ENCODE results near the gene CPZ.

- no peak for TF ChIP-seq SIN3A (IDR thresholded peaks at IDR 0.05; ENCODE audit: borderline replicate concordance, insufficient read depth, low read length)
- TF ChIP-seq REST (IDR thresholded peaks at IDR 0.05; ENCODE audit: insufficient read depth in 1 of 2, low read depth in 2 of 2, low read length in 2 of 2) = no peak
- TF ChIP-seq POLR2AphosphoS5 (IDR thresholded peaks at IDR 0.05; ENCODE audit: low read depth, low read length) = no peak
- TF ChIP-seq TAF1 (IDR thresholded peaks at IDR 0.05; ENCODE audit: borderline replicate concordance, insufficient read depth, low read length) = no peak
Measured at GRCh38 chr4:8568068-8568668, 24.4 kb upstream of the CPZ start.

Data from PFSK-1 (cell line).